Activated T-helper 1 cell treated with anti-CD3 and anti-CD28 coated beads, Interleukin-12 subunit alpha, Interleukin-12 subunit beta, Interleukin-2, Interleukin-4 antibody, amounts not matched to agents 30 ng/mL and 10 ng/mL and 1 ng/mL, durations not matched to agents 14 hours and 24 hours and 36 hours (primary cell): ENCODE data around the gene FBXW4. TPM values are rescaled to one million over a fixed set of nuclear protein-coding genes. Genes with fewer than 3 reads are reported as not detected.

Experiments used
- DNase-seq: peaks from one replicate; pipeline ENCODE4 v3.0.0; 2021; ENCODE audit warnings: low spot score
- H3K27ac Mint-ChIP-seq: one replicate; pipeline ENCODE4 v1.8.0; 2021; ENCODE audit warnings: mild to moderate bottlenecking, mixed read lengths
- H3K27me3 Mint-ChIP-seq: one replicate; pipeline ENCODE4 v1.8.0; 2022; ENCODE audit warnings: mild to moderate bottlenecking, moderate library complexity, mixed read lengths; ENCODE audit not compliant: insufficient read depth
- H3K36me3 Mint-ChIP-seq: one replicate; pipeline ENCODE4 v1.8.0; 2021; ENCODE audit warnings: low read depth, mixed read lengths
- H3K4me1 Mint-ChIP-seq: one replicate; pipeline ENCODE4 v1.8.0; 2021; ENCODE audit warnings: low read depth, mixed read lengths
- H3K4me3 Mint-ChIP-seq: one replicate; pipeline ENCODE4 v1.8.0; 2021; ENCODE audit warnings: mild to moderate bottlenecking, moderate library complexity, mixed read lengths
- H3K9me3 Mint-ChIP-seq: one replicate; pipeline ENCODE4 v1.8.0; 2021; ENCODE audit warnings: mixed read lengths
- intact Hi-C: fragments of 100-400 bp; cut with micrococcal nuclease; formaldehyde crosslinking; loops from one replicate; pipeline ENCODE4 v1.15.1; 2024
- total RNA-seq: library from RNA; stranded (reverse); gene quantifications from 2 replicates; pipeline ENCODE4 v1.2.3, GENCODE V29; 2022

Gene FBXW4
- total RNA-seq, 1 donor from 2014 or later = 29.2 TPM

GRCh38 chr10:101617824-101618568 is 77.0 kb downstream of the FBXW4 start:
- no peak for DNase-seq
- Mint-ChIP-seq H3K4me1 (no peaks in the 10 kb centered on the region), H3K27me3 (no peaks in the 10 kb centered on the region), H3K4me3 (no peak overlapping the region), H3K27ac (peak overlapping the region; percentile 9), H3K36me3 (peaks cover 9% of the 10 kb centered on the region), H3K9me3 (no peaks in the 10 kb centered on the region)
- intact Hi-C loops = no loop called here

GRCh38 chr10:101617102-101617823 is 77.7 kb downstream of the FBXW4 start:
- no peaks in the 10 kb centered on the region for H3K9me3 Mint-ChIP-seq

GRCh38 chr10:101616415-101617101 is 78.4 kb downstream of the FBXW4 start:
- Mint-ChIP-seq H3K4me3 (no peak overlapping the region), H3K27me3 (no peaks in the 10 kb centered on the region), H3K27ac (no peak overlapping the region), H3K36me3 (peaks cover 9% of the 10 kb centered on the region), H3K4me1 (peaks cover 4% of the 10 kb centered on the region), H3K9me3 (no peaks in the 10 kb centered on the region)
- intact Hi-C loops = no loop called here
- no peak for DNase-seq

More at GRCh38 chr10:101617102-101617823, 77.7 kb downstream of the FBXW4 start:
- intact Hi-C loops = no loop called here
- H3K27ac Mint-ChIP-seq = peak overlapping the region; percentile 9
- H3K4me1 Mint-ChIP-seq = no peaks in the 10 kb centered on the region
- no peak for DNase-seq
- H3K4me3 Mint-ChIP-seq = no peak overlapping the region
- H3K27me3 Mint-ChIP-seq = no peaks in the 10 kb centered on the region
- peaks cover 9% of the 10 kb centered on the region for H3K36me3 Mint-ChIP-seq

GRCh38 chr10:101615525-101616116 is 79.3 kb downstream of the FBXW4 start:
- H3K36me3 Mint-ChIP-seq = peaks cover 7% of the 10 kb centered on the region
- no peaks in the 10 kb centered on the region for H3K9me3 Mint-ChIP-seq
- no peak overlapping the region for H3K27ac Mint-ChIP-seq
- no peak overlapping the region for H3K4me3 Mint-ChIP-seq
- no peak for DNase-seq
- H3K27me3 Mint-ChIP-seq = no peaks in the 10 kb centered on the region
- H3K4me1 Mint-ChIP-seq = peaks cover 10% of the 10 kb centered on the region
- intact Hi-C loops = no loop called here

- H3K36me3 Mint-ChIP-seq = peaks cover 7% of the 10 kb centered on the region
- intact Hi-C loops = no loop called here
Observed at GRCh38 chr10:101614663-101615524, 80.1 kb downstream of the FBXW4 start.

GRCh38 chr10:101613646-101614045 is 81.3 kb downstream of the FBXW4 start:
- Mint-ChIP-seq H3K9me3 (no peaks in the 10 kb centered on the region), H3K36me3 (peaks cover 7% of the 10 kb centered on the region), H3K27ac (no peak overlapping the region), H3K4me3 (no peak overlapping the region), H3K27me3 (no peaks in the 10 kb centered on the region), H3K4me1 (peaks cover 10% of the 10 kb centered on the region)
- DNase-seq = no peak
- intact Hi-C loops = no loop called here

More at GRCh38 chr10:101614663-101615524, 80.1 kb downstream of the FBXW4 start:
- no peak for DNase-seq
- no peaks in the 10 kb centered on the region for H3K27me3 Mint-ChIP-seq
- peaks cover 10% of the 10 kb centered on the region for H3K4me1 Mint-ChIP-seq
- H3K9me3 Mint-ChIP-seq = no peaks in the 10 kb centered on the region
- H3K27ac Mint-ChIP-seq = no peak overlapping the region
- H3K4me3 Mint-ChIP-seq = no peak overlapping the region

- H3K27me3 Mint-ChIP-seq = no peaks in the 10 kb centered on the region
- no peak for DNase-seq
- no peaks in the 10 kb centered on the region for H3K9me3 Mint-ChIP-seq
- intact Hi-C loops = no loop called here
- no peak overlapping the region for H3K27ac Mint-ChIP-seq
- H3K4me3 Mint-ChIP-seq = no peak overlapping the region
- H3K36me3 Mint-ChIP-seq = peaks cover 3% of the 10 kb centered on the region
- H3K4me1 Mint-ChIP-seq = peaks cover 10% of the 10 kb centered on the region
Observed at GRCh38 chr10:101612872-101613271, 82.1 kb downstream of the FBXW4 start.

- H3K4me1 Mint-ChIP-seq = peaks cover 10% of the 10 kb centered on the region
- H3K27ac Mint-ChIP-seq = no peak overlapping the region
- DNase-seq = no peak
- intact Hi-C loops = no loop called here
- no peaks in the 10 kb centered on the region for H3K27me3 Mint-ChIP-seq
- no peaks in the 10 kb centered on the region for H3K36me3 Mint-ChIP-seq
- H3K9me3 Mint-ChIP-seq = no peaks in the 10 kb centered on the region
- no peak overlapping the region for H3K4me3 Mint-ChIP-seq
Observed at GRCh38 chr10:101612086-101612485, 82.9 kb downstream of the FBXW4 start.

- Mint-ChIP-seq H3K9me3 (no peaks in the 10 kb centered on the region), H3K27me3 (no peaks in the 10 kb centered on the region), H3K4me1 (peaks cover 10% of the 10 kb centered on the region), H3K36me3 (no peaks in the 10 kb centered on the region), H3K4me3 (no peak overlapping the region), H3K27ac (peak overlapping the region; percentile 74)
- no peak for DNase-seq
- intact Hi-C loops = no loop called here
Observed at GRCh38 chr10:101611096-101611905, 83.7 kb downstream of the FBXW4 start.

GRCh38 chr10:101609481-101609880 is 85.5 kb downstream of the FBXW4 start:
- Mint-ChIP-seq H3K4me1 (peaks cover 10% of the 10 kb centered on the region), H3K27ac (no peak overlapping the region), H3K4me3 (no peak overlapping the region), H3K9me3 (no peaks in the 10 kb centered on the region), H3K36me3 (peaks cover 5% of the 10 kb centered on the region), H3K27me3 (no peaks in the 10 kb centered on the region)
- intact Hi-C loops = no loop called here
- DNase-seq = no peak

- H3K4me3 Mint-ChIP-seq = no peak overlapping the region
- peaks cover 10% of the 10 kb centered on the region for H3K4me1 Mint-ChIP-seq
- no peaks in the 10 kb centered on the region for H3K9me3 Mint-ChIP-seq
- no peaks in the 10 kb centered on the region for H3K27me3 Mint-ChIP-seq
- DNase-seq = no peak
- peaks cover 8% of the 10 kb centered on the region for H3K36me3 Mint-ChIP-seq
- intact Hi-C loops = no loop called here
- no peak overlapping the region for H3K27ac Mint-ChIP-seq
Observed at GRCh38 chr10:101607124-101607523, 87.8 kb downstream of the FBXW4 start.
